Spleen (tissue), 11 donors: Measurements from ENCODE around the gene NFATC2. TPM values are rescaled to one million over a fixed set of nuclear protein-coding genes. Genes with fewer than 3 reads are reported as not detected.
"Not testable (repeated sequence)": the region's sequence is repeated elsewhere in the genome, so short reads cannot be mapped to it uniquely, and the experiment has no call there.

ENCODE experiments used
- DNase-seq: peaks from one replicate; pipeline ENCODE4 v3.0.0-alpha.2; 2020
- H3K27ac ChIP-seq, 8 donors: fragments of 200-600 bp; sonication (generic) in 7 of 8; 1 replicate in 4 of 8; 2 replicates in 4 of 8; pipeline versions ENCODE4 v1.5.0 to v1.8.0; 2016 to 2021; ENCODE audit warnings: inconsistent platforms in 4 of 8, mild to moderate bottlenecking in 4 of 8, moderate library complexity in 1 of 8
- H3K27me3 ChIP-seq, 7 donors: fragments of 200-600 bp; sonication (generic) in 6 of 7; replicated peaks in 1 of 7; 1 replicate in 4 of 7; 2 replicates in 3 of 7; pipeline versions ENCODE4 v1.5.0 to v1.8.0; 2016 to 2021; ENCODE audit warnings: inconsistent platforms in 3 of 7, mild to moderate bottlenecking in 1 of 7
- H3K36me3 ChIP-seq, 6 donors: fragments of 200-600 bp; sonication (generic) in 5 of 6; 1 replicate in 4 of 6; 2 replicates in 2 of 6; pipeline versions ENCODE4 v1.5.0 to v1.8.0; 2016 to 2021; ENCODE audit warnings: inconsistent platforms in 2 of 6
- H3K4me1 ChIP-seq, 6 donors: fragments of 200-600 bp; sonication (generic) in 5 of 6; 1 replicate in 3 of 6; 2 replicates in 3 of 6; pipeline versions ENCODE4 v1.5.0 to v1.8.0; 2016 to 2021; ENCODE audit warnings: inconsistent platforms in 3 of 6
- H3K4me3 ChIP-seq, 8 donors: fragments of 200-600 bp; sonication (generic) in 7 of 8; 1 replicate in 4 of 8; 2 replicates in 4 of 8; pipeline versions ENCODE4 v1.5.0 to v1.8.0; 2016 to 2021; ENCODE audit warnings: inconsistent platforms in 4 of 8, mild to moderate bottlenecking in 4 of 8, moderate library complexity in 2 of 8
- H3K9me3 ChIP-seq, 8 donors: fragments of 200-600 bp; sonication (generic) in 7 of 8; 1 replicate in 4 of 8; 2 replicates in 4 of 8; pipeline versions ENCODE4 v1.5.0 to v1.8.0; 2016 to 2021; ENCODE audit warnings: inconsistent platforms in 4 of 8
- CTCF ChIP-seq, 11 experiments: fragments of 200-600 bp in 7 of 11; fragments of 450-650 bp in 4 of 11; sonication (generic) in 4 of 11; IDR thresholded peaks in 8 of 11; conservative IDR thresholded peaks in 3 of 11; 1 replicate in 7 of 11; 2 replicates in 4 of 11; pipeline versions ENCODE4 v1.4.0 to v1.8.0; 2016 to 2021; ENCODE audit warnings: antibody characterized with exemption in 11 of 11, inconsistent platforms in 4 of 11, mild to moderate bottlenecking in 1 of 11
- POLR2A ChIP-seq, 3 donors: fragments of 450-650 bp; IDR thresholded peaks; one replicate each; pipeline ENCODE4 v1.5.1; 2017; ENCODE audit warnings: antibody characterized with exemption in 3 of 3, mild to moderate bottlenecking in 1 of 3
- POLR2AphosphoS5 ChIP-seq, 3 donors: sonication (generic); formaldehyde crosslinking; IDR thresholded peaks; one replicate each; pipeline ENCODE4 v1.5.1; 2017; ENCODE audit warnings: antibody characterized with exemption in 3 of 3
- WGBS, 5 donors: extraction: QIAGEN DNeasy Blood & Tissue Kit in 3 of 5; methylation state at CpG; one replicate each; pipeline versions ENCODE4 v1.1.5 to v1.1.7; 2013 to 2018; 5-methylcytosine and 5-hydroxymethylcytosine counted together
- intact Hi-C: fragments of 100-400 bp; cut with DNase I; formaldehyde crosslinking; loops from one replicate; pipeline ENCODE4 v1.15.0; 2023; ENCODE audit warnings: low total_unique reads
- polyA plus RNA-seq, 3 donors: library from polyadenylated mRNA; stranded (reverse); fragments of 200-250 nt; gene quantifications; one replicate each; pipeline ENCODE4 v1.2.1, GENCODE V29; 2013
- total RNA-seq, 7 donors: library from RNA; depleted of rRNA in 3 of 7; stranded (reverse); fragments of >200 nt in 3 of 7; fragmentation: NEBNext Ultra II Directional in 4 of 7; extraction: Animal tissue kit (Norgen Biotek cat#: 25700) in 4 of 7; gene quantifications; one replicate each; pipeline versions ENCODE4 v1.1.0 to v1.2.1, GENCODE V29; 2016 to 2021
- donor health status: healthy with polysubstance abuse.
- donor health status: DM: no; HTN: no; CAD: no; lungs with moderate emphysema.
- donor health status: DM: no; HTN: no; CAD: no.
- donor health status: Bipolar disorder and iron deficiency.
- donor health status: healthy.
- donor health status: DM: no; HTN: no; CAD: no.
- donor health status: DM: yes; HTN: yes; CAD: no.

Gene NFATC2
- total and polyA plus RNA-seq, 10 donors = 6.5 to 42.9 (median 34.5) TPM

GRCh38 chr20:51480507-51481270 lies 61.8 kb downstream of the NFATC2 start:
- TF ChIP-seq POLR2A (IDR thresholded peaks at IDR 0.05) (no peak), POLR2AphosphoS5 (IDR thresholded peaks at IDR 0.05) (peak in 1 of 3 donors; percentile 19)
- Histone ChIP-seq H3K27ac (peak overlapping the region; percentile 0 to 60 (median 39)), H3K4me3 (peak overlapping the region in 1 of 8 donors; percentile 31), H3K9me3 (peaks cover 0 to 7% (median 0%) of the 10 kb centered on the region in 8 donors), H3K36me3 (peaks cover 0 to 35% (median 3%) of the 10 kb centered on the region in 6 donors), H3K4me1 (peaks cover 3 to 46% (median 22%) of the 10 kb centered on the region in 6 donors), H3K27me3 (no peaks in the 10 kb centered on the region)
- WGBS, 5 donors = 57 to 74% (median 71%) methylated on average over 14 of the region's 14 CpGs
- intact Hi-C loops = no loop called here
- DNase-seq = peak; percentile 35

- Histone ChIP-seq H3K36me3 (peaks cover 0 to 68% (median 29%) of the 10 kb centered on the region in 6 donors), H3K4me1 (peaks cover 0 to 24% (median 13%) of the 10 kb centered on the region in 6 donors)
- WGBS, 5 donors = 57 to 100% (median 83%) methylated on average over 1 of the region's 1 CpG
- H3K9me3 ChIP-seq, DNase-seq, H3K27me3 ChIP-seq, intact Hi-C loops, H3K4me3 ChIP-seq, H3K27ac ChIP-seq: not testable (repeated sequence)
Measured at GRCh38 chr20:51476106-51476505, 66.4 kb downstream of the NFATC2 start.

GRCh38 chr20:51473771-51474170 lies 68.7 kb downstream of the NFATC2 start:
- DNase-seq = peak; percentile 53
- Histone ChIP-seq H3K4me1 (peaks cover 0 to 23% (median 0%) of the 10 kb centered on the region in 6 donors), H3K27ac (no peak overlapping the region), H3K27me3 (no peaks in the 10 kb centered on the region), H3K4me3 (no peak overlapping the region), H3K36me3 (peaks cover 0 to 87% (median 43%) of the 10 kb centered on the region in 6 donors), H3K9me3 (peaks cover 0 to 7% (median 0%) of the 10 kb centered on the region in 8 donors)
- TF ChIP-seq POLR2A (IDR thresholded peaks at IDR 0.05) = no peak
- TF ChIP-seq CTCF (IDR thresholded peaks at IDR 0.05 in 8 of 11, conservative IDR thresholded peaks at IDR 0.05 in 3 of 11) = no peak
- TF ChIP-seq POLR2AphosphoS5 (IDR thresholded peaks at IDR 0.05) = no peak
- 91 to 97% (median 96%) methylated on average over 19 of the region's 19 CpGs for WGBS, 5 donors
- intact Hi-C loops = no loop called here

- no peak overlapping the region for H3K27ac ChIP-seq
- no peaks in the 10 kb centered on the region for H3K27me3 ChIP-seq
- intact Hi-C loops = no loop called here
- H3K9me3 ChIP-seq = peaks cover 0 to 7% (median 0%) of the 10 kb centered on the region in 8 donors
- DNase-seq = peak; percentile 24
- H3K4me3 ChIP-seq = no peak overlapping the region
- 94 to 100% (median 97%) methylated on average over 4 of the region's 4 CpGs for WGBS, 5 donors
- TF ChIP-seq POLR2AphosphoS5 (IDR thresholded peaks at IDR 0.05) (no peak), POLR2A (IDR thresholded peaks at IDR 0.05) (no peak), CTCF (IDR thresholded peaks at IDR 0.05 in 8 of 11, conservative IDR thresholded peaks at IDR 0.05 in 3 of 11) (no peak)
- peaks cover 0 to 23% (median 0%) of the 10 kb centered on the region in 6 donors for H3K4me1 ChIP-seq
- H3K36me3 ChIP-seq = peaks cover 0 to 90% (median 46%) of the 10 kb centered on the region in 6 donors
Measured at GRCh38 chr20:51473256-51473655, 69.3 kb downstream of the NFATC2 start.

GRCh38 chr20:51470907-51471411 lies 71.6 kb downstream of the NFATC2 start:
- H3K27ac ChIP-seq = no peak overlapping the region
- H3K9me3 ChIP-seq = no peaks in the 10 kb centered on the region
- H3K4me1 ChIP-seq = peaks cover 0 to 19% (median 0%) of the 10 kb centered on the region in 6 donors
- H3K36me3 ChIP-seq = peaks cover 4 to 97% (median 51%) of the 10 kb centered on the region in 6 donors
- DNase-seq = peak; percentile 19
- no peaks in the 10 kb centered on the region for H3K27me3 ChIP-seq
- intact Hi-C loops = no loop called here
- H3K4me3 ChIP-seq = no peak overlapping the region
- TF ChIP-seq POLR2A (IDR thresholded peaks at IDR 0.05) (no peak), POLR2AphosphoS5 (IDR thresholded peaks at IDR 0.05) (no peak), CTCF (IDR thresholded peaks at IDR 0.05 in 8 of 11, conservative IDR thresholded peaks at IDR 0.05 in 3 of 11) (no peak)
- 84 to 87% (median 86%) methylated on average over 3 of the region's 3 CpGs for WGBS, 5 donors
